ENCODE measurements around the gene ARHGAP20.

Gene ARHGAP20

DNA sequence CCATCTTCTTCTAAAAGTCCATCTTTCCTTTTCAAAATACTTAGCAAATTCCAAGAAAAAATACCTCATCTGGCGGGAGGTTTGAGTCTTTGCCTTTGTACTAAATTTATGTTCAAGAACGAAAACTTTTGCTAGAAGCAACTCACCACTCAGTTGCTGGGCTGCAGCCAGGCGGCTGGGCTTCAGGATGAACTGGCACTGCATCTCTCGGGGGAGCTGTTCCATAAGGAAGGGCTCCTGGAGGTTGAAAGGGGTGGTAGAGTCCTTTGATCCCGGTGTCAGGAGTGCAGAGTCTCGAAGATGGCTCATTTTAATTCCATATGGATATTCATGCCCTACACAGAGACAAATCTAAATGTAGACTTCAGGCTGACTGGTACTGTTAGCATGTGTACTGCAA is 105.8 kb downstream of the ARHGAP20 start:
- DNase-seq: no peak

DNA sequence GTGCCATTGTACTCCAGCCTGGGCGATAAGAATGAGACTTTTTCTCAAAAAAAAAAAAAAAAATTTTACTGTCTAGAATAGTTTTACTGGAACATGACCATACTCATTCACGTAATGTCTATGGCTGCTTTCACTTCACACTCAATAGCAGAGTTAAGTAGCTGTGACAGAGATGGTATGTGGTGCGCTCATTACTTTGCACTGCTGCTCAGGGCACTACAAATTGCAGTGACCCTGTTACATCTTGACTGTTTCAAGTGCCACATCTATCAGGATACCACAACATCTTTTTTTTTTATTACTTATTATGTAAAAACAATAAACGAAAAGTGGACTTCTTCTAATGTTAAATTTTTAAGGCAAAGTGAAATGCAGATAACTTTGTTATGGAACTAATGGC is 110.3 kb downstream of the ARHGAP20 start:
- DNase-seq: no peak

DNA sequence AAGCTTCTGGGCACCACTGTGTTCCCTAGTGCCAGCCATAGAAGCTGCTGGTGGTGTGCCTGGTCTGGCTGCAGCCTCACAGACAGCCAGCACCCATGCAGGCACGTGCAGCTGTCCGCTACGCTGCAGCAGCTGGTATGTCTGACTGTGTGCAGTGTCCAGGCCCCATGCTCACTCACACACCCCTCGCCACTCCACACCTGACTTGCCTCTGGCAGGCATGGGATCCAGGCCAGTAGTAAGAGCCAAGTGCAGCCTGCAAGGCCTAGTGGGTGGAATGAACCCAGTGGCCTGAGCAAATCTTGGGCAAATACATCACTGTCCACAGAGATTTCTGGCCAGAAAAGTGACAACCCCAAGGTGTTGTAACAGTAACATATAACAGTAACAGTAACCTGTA is 111.9 kb downstream of the ARHGAP20 start:
- no peak for DNase-seq

DNA sequence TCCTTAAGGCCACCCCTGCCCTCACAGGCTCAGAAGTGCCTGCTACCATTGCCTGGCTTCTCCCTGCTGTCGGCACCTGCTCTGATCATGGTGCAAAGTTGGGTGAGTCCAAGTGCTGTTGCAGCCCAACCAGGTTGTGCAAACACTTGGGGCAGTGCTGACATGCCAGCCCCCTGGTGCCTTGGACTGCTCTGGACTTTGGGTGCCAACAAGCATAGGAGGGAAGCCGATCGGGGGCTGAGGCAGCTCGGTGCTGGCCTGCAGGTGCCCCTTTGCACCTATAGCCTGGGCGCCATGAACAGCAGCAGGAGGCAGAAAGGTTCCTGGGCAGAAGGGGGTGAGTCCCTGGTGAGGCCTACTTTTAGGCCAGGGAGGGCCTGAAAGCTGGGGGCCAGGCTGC is 113.0 kb downstream of the ARHGAP20 start:
- DNase-seq: no peak

DNA sequence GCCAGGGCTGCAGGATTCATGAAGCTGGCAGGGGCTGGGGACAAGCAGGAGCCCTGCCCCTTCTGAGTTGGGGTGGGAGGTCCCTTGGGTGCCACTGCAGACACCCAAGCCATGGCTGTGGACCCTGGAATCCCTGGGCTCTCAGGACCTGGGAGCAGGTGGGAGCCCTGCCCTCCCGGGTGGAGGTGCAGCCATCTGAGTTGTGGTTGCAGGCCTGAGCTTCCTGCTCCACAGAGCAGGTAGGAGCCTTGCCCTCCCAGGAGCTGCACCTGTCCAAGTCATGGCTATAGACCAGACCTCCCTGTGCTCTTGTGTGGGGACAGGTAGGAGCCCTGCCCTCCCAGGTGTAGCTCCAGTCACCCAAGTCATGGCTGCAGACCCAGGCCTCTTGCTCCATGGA is 113.5 kb downstream of the ARHGAP20 start:
- no peak for DNase-seq

DNA sequence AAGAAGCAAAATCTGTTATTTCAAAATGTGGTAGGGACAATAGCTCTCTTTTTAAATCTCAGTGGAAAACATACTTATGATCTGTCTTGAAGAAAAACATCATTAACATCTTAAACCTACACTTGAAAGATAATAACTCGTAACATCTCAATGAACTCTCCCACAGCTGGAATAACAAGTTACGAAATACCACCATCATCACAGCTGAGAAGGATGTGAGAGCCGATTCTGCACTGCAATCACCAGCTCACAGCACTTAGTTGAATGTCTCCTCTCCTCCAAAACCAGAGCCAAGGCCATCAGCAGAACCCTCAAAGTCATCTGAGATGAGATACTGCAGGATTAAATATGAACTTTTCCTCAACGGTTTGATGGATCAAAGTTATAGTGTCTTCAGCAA is 124.3 kb downstream of the ARHGAP20 start:
- no peak for DNase-seq

DNA sequence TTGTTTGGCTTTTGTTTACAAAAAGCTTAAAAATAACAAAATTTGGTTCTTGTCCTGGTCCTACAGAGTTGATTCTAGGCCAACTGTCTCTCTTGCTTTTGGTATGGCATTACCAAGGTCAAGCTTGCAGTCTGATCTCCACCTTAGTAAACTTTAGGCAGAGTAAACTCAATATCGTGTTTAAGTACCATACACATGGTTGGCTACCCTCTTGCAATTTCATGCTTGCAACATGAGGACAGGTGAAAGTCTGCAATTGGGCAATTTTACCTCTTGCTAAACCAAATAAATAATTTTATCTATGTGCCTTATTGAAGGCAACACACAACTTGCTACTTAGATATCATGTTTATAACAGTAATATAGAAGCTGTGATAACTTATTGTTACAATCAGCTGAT is 125.1 kb downstream of the ARHGAP20 start:
- DNase-seq: no peak

DNA sequence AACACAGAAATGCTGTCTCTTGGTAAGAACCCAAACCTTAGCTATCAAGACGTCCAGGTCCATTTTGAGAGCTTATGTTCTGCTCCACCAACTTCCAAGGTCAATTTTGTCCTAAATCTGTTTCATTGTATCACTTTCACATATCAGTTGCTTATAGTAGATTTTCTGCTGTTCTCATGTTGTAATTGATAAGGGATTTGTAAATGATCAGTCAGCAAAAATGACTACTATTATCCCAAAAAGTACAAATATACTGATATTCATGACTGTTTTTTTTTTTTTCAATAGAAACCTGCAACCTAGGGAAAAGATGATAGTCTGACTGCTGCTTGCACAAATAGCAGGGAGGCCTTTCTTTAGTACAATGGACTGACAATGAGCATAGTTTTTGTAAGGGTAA is 128.1 kb downstream of the ARHGAP20 start:
- DNase-seq: no peak

DNA sequence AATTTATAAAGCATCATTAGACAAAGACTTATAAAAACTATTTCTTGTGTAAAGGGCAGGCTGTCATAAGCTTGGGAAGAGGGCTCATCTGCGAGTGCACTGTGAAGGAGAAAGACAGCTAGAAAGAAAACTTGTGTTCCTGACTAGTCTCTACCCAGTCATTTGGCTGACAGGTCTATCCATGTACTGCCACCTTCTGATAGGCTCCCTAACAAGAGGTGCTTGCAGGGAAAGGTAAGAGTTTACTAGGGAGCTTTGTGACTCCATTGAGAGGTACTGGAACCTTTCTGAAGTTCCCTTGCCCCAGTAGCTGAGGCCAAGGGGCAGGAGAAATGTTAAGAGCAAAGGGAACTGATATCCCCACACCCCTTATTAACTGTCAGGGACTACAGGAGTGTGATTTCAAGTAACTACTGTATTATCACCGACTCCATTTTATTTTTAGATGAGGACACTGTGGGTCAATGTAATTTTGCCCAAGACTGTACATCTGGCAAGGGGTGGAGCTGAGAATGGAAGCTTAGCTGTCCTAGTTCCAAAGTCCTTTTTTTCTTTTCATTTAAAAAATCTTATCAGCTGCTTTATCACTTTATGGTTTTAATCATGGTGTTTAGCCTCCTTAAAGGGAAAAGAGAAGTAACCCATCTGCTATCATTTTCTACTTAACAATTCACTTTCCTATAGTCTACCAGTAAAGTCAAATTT is 129.4 kb downstream of the ARHGAP20 start:
- no peak for DNase-seq

DNA sequence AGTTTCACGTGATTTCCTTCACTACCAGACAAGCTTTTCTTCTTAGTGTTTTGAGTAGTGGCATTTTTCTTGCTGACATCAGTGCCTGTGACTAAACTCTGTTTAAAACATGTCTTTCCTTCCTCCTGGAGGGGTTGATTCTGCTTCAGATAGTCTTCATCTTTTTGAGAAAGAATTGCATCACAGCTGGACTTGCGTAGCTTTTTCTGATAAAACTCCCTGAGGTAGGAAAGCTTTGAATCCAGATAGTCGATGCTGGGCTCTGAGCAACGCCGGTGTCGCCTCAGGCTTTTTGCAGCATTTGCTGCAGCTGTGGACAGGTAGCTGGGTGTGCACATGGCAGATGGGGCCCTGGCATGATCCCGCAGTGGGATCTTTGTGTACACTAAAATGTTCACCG is 131.7 kb downstream of the ARHGAP20 start:
- no peak for DNase-seq

DNA sequence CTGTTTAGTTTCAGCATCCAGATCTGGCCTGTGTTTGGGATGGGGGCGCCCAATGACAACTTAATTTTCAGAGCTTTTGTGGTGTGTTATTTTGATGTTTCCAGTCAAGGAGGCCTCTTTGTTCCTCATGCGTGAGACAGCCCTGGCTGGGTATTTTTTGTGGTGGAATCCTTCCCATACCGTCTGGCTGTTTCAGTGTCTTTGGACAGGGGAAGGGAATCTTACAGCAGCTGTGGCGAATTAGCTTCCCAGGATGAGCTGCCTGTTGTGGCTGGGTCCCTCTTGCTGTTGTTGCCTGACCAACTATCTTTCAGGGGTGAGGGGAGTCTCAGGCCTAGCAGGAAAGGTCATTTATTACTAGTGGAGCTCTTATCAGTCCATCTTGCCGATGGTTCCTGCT is 138.8 kb downstream of the ARHGAP20 start:
- DNase-seq: no peak

DNA sequence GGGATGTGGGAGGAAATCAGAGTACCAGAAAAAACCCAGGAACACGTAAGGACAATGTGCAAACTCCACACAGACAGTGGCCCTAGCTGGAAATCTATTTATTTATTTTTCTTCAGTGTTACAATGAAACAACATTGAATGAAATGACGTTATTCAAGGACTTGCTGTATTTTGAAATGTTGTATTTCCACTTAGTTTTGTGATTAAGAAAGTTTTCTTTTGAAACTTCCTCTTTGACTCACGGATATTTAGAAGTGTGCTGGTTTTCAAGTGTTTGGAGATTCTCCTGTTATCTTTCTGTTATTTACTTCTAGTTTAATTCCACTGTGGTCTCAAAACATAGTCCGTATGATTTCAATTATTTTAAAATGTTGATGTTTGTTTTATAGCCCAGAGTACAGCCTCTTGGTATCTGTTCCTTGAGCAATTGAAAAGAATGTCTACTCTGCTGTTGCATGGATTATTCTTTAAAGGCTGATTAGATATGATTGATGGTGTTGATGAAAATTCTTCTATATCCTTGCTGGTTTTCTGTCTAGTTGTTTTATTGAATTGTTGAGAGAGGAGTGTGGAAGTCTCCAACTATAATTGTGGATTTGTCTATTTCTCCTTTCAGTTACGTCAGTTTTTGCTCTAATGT is 141.0 kb downstream of the ARHGAP20 start:
- DNase-seq: no peak

DNA sequence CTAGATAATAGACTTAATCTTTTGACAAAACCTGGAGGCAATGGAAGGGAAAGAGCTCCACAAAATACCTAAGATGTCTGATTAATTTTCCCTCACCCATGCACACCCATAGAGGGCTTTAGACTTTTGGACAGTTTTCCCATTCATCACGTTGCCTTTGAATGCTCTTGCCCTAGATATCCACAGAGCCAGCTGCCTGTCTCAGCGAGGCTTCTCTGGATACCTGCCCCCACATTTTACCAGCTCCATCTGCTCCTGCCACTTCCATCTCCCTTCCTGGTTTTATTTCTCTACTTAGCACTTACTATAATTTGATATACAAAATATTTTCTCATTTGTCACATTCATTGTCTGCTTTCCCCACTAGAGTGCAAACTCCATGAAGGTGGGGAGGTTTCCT is 145.7 kb downstream of the ARHGAP20 start:
- no peak for DNase-seq

DNA sequence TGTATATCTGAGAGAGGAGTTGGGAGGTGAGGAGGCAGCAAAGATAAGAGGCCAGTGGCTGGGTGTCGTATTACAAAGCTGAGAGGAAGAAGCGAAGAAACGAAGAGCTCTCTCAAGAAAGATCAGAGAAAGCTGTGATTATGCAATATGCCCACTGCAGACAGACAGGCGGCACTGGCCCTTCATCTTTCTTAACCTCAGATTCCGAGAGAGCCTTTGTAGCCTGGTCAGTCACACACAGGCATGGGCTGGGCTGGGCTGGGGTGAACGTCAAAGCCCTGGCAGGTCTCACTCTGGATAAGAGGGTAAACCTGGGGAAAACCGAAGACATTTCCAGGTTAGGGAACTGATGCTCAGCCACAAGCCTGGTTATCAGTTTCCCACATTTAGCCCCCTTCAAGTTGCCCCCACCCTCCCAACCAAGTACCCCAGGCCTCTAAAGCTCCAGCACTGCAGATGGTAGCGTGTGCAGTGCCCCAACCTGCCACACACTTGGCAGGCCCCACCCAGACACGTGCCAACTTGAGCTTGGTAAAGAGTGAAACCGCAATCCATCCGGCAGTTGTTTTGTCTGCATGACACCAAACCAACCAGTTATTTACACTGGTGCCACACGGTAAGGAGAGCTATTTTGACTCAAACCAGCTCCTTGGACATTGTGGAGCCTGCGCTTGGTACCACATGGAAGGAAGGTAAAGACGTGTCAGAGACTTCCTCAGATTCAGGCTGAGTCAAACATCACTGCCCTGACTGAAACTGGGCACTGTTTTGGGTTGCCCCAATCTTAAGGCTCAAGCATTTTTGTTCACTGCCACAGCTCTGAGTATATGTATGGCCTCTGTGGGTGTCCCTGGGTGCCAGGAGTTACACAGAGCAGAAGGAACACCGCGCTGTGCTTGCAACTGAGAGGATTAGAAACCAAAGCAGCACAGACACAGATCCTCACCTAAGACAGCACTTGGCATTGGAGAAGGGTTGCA is 146.6 kb downstream of the ARHGAP20 start:
- no peak for DNase-seq

DNA sequence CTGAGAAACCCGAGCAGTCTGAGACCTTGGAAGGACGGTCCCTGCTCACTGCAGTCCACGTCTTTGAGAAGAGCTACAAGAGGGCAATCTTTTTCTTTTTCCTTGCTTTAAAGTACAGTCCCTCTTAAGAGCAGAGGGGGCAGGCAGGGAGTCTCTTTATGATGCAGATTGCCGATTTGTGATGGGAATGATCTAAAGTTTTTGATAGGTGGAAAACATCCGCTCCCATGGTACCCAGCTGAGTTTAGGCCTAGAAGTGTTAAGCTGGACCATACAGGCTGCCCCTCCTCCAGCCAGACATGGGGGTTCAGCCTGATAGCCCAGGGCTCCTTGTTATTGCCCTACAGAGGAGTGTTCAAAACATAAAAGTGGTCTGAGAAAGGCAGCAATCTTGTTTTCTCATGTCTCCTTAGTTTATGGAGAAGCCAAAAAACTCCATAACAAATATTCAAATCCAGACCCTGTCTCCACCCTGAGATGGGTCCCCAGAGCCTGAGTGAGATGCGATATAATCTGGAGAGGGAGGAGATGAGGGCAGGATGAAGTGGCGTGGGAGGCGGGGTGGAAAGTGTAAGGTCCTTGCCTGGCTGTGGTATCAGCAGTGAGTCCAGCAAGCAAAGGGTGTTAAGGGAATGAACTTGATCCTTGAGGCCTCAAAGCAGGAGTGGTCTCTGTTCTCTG is 147.4 kb downstream of the ARHGAP20 start:
- DNase-seq: no peak

DNA sequence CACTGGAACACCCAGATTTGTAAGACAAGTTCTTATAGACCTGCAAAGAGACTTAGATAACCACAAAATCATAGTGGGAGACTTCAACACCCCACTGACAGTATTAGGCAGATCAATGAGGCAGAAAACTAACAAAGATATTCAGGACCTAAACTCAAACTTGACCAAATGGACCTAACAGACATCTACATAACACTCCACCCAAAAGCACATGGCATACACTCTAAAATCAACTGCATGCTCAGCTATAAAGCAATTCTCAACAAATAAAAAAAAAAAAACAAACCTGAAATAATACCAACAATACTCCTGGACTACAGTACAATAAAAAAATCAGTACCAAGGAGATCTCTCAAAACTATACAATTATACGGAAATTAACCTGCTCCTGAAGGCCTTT is 167.5 kb downstream of the ARHGAP20 start:
- no peak for DNase-seq

DNA sequence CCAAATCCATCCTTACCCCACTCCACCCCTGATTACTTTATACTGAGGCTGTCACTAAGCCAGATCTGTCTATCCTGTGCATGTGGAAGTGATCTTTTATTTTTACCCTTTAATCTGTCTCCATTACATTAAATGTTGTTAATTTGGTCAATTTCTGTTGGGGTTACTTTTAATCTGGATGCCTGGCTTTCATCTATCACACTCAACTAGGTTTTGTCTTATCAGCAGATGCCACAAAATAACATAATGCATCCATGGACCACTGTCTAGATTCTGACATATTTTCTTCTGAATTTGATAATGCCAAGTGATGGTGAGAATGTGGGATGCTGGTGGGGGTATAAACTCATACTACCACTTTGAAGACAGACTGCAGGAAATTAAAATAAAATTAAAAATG is 174.1 kb downstream of the ARHGAP20 start:
- no peak for DNase-seq

DNA sequence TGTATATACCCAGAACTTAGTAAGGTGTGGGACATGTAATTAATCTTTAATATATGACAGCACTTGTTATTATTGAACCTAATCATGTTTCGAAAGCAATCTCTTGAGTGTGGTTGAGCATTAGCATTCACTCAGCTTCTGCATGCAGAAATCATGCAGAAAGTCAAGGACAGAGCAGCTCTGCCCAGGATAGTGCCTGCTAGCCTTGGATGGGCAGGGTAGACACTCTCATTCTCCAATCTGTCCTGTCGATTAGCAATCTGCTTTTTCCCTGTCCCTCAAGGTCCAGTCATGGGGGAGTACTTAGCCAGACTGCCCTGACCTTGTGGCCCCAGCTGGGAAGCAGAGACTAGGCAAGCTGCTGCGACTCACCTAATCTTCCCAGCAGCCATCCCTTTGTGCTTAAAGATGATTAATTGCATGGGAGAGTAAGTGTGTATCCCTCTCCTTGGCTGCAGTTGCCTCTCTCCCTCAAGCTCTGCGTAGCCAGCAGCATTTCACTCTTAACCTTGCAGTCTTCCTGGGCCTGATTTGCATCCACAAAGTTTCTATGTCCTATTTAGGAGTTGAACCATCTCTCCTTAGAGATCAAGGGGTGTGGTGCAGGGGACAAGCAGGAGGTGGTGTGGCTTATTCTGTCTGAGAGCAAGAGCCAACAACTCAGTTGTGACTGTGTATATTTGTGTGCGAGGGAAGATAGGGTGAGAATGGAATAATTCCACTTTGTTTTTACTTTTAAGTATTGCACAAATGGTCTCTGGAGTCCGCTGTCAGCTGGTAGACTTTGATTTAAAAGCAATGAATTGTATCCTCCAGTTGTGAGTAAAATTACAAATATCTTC is 181.1 kb downstream of the ARHGAP20 start:
- DNase-seq: no peak

DNA sequence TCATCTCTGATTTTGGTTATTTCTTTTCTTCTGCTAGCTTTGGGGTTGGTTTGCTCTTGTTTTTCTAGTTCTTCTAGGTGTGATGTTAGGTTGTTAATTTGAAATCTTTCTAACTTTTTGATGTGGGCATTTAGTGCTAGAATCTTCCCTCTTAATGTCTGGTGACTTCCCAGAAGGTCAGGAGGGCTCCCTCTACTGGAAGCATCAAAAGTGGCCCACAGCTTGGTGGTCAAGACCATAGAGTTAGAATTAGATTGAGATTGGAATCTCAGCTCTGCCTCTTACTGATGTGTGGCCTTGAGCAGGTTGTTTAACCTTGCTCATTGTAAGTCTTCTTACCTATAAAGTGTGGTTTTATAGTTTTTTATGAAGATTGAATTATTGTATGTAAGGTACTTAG is 183.2 kb downstream of the ARHGAP20 start:
- no peak for DNase-seq

DNA sequence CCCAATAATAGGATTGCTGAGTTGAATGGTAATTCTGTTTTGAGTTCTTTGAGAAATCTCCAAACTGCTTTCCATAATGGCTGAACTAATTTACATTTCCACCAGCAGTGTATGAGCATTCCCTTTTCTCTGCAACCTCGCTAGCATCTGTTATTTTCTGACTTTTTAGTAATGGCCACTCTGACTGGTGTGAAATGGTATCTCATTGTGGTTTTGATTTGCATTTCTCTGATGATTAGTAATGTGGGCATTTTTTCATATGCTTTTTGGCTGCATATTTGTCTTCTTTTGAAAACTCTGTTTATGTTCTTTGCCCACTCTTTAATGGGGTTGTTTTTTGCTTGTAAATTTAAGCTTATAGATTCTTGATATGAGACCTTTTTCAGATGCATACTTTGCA is 185.1 kb downstream of the ARHGAP20 start:
- DNase-seq: no peak
